CD4-positive, alpha-beta memory T cell (primary cell): ENCODE results near the gene MAP1LC3B2. TPM values are rescaled to one million over a fixed set of nuclear protein-coding genes. Genes with fewer than 3 reads are reported as not detected.
A peak's percentile ranks its signal among the peaks of the same experiment; 100 is the strongest.

ENCODE experiments used
- CTCF ChIA-PET: fragments of 350-600 bp; sonication (Branson Sonifier 250); formaldehyde crosslinking; loops from one replicate; lab custom pipeline; 2021; ENCODE audit warnings: inconsistent platforms; ENCODE audit not compliant: partially characterized antibody; lab: Charles Lee
- POLR2A ChIA-PET: fragments of 350-600 bp; sonication (Branson Sonifier 250); formaldehyde crosslinking; loops from one replicate; lab custom pipeline; 2021; ENCODE audit not compliant: partially characterized antibody; lab: Charles Lee
- DNase-seq, 5 donors: peaks; one replicate each; pipeline versions ENCODE4 v3.0.0 to v3.0.0-alpha.2; 2020 to 2022; ENCODE audit warnings: mixed read lengths in 1 of 5
- H3K27ac ChIP-seq: one replicate; pipeline ENCODE4 v1.7.0; 2013; ENCODE audit warnings: low read depth, low read length
- H3K27me3 ChIP-seq: 2 replicates; pipeline ENCODE4 v1.7.0; 2013; ENCODE audit warnings: mild to moderate bottlenecking, low read length, moderate library complexity; ENCODE audit not compliant: insufficient read depth
- H3K36me3 ChIP-seq: 2 replicates; pipeline ENCODE4 v1.7.0; 2013; ENCODE audit warnings: mild to moderate bottlenecking, low read length, moderate library complexity; ENCODE audit not compliant: insufficient read depth
- H3K4me1 ChIP-seq: 2 replicates; pipeline ENCODE4 v1.7.0; 2013; ENCODE audit warnings: mild to moderate bottlenecking, low read length, moderate library complexity; ENCODE audit not compliant: insufficient read depth
- H3K4me3 ChIP-seq, 2 donors: one replicate each; pipeline ENCODE4 v1.7.0; 2013; ENCODE audit warnings: low read length in 2 of 2, mild to moderate bottlenecking in 1 of 2
- H3K9me3 ChIP-seq, 2 donors: one replicate each; pipeline ENCODE4 v1.7.0; 2013; ENCODE audit warnings: low read length in 2 of 2, control low read depth in 1 of 2; ENCODE audit not compliant: control insufficient read depth in 1 of 2
- H3K27ac Mint-ChIP-seq, 7 donors: one replicate each; pipeline ENCODE4 v1.8.0; 2020 to 2021; ENCODE audit warnings: mixed read lengths in 7 of 7, mild to moderate bottlenecking in 6 of 7, inconsistent platforms in 3 of 7, moderate library complexity in 3 of 7
- H3K27me3 Mint-ChIP-seq, 2 donors: one replicate each; pipeline ENCODE4 v1.8.0; 2020 to 2021; ENCODE audit warnings: mixed read lengths in 2 of 2
- H3K36me3 Mint-ChIP-seq, 2 donors: one replicate each; pipeline ENCODE4 v1.8.0; 2020 to 2021; ENCODE audit warnings: mixed read lengths in 2 of 2, inconsistent platforms in 1 of 2, mild to moderate bottlenecking in 1 of 2
- H3K4me1 Mint-ChIP-seq, 4 donors: one replicate each; pipeline ENCODE4 v1.8.0; 2020 to 2021; ENCODE audit warnings: mixed read lengths in 4 of 4, mild to moderate bottlenecking in 1 of 4
- H3K4me3 Mint-ChIP-seq, 8 donors: one replicate each; pipeline ENCODE4 v1.8.0; 2020 to 2021; ENCODE audit warnings: mixed read lengths in 8 of 8, mild to moderate bottlenecking in 7 of 8, moderate library complexity in 6 of 8, inconsistent platforms in 3 of 8
- H3K9me3 Mint-ChIP-seq, 8 donors: one replicate each; pipeline ENCODE4 v1.8.0; 2020 to 2021; ENCODE audit warnings: mixed read lengths in 8 of 8, mild to moderate bottlenecking in 5 of 8, inconsistent platforms in 3 of 8, moderate library complexity in 1 of 8
- intact Hi-C: fragments of 100-400 bp; cut with micrococcal nuclease; formaldehyde crosslinking; loops from one replicate; pipeline ENCODE4 v1.15.1; 2023
- polyA plus RNA-seq, 2 donors: library from polyadenylated mRNA; unstranded; fragments of 300-500 nt; fragmentation: Illumina TruSeq; gene quantifications; one replicate each; pipeline ENCODE4 v1.2.3, GENCODE V29; 2021
- total RNA-seq, 2 experiments: library from RNA; stranded (reverse); gene quantifications; one replicate each; pipeline ENCODE4 v1.2.3, GENCODE V29; 2021

MAP1LC3B2 gene
- total and polyA plus RNA-seq, 4 experiments from 2014 or later, result 1.7 to 6.8 (median 3.6) TPM

- Histone ChIP-seq H3K27ac (no peak overlapping the region), H3K36me3 (no peaks in the 10 kb centered on the region), H3K4me1 (peaks cover 5% of the 10 kb centered on the region), H3K27me3 (no peaks in the 10 kb centered on the region), H3K9me3 (no peaks in the 10 kb centered on the region), H3K4me3 (no peak overlapping the region)
- no peak overlapping the region for H3K4me3 Mint-ChIP-seq
- no peak for DNase-seq
- peaks cover 0 to 5% (median 3%) of the 10 kb centered on the region in 4 donors for H3K4me1 Mint-ChIP-seq
- peaks cover 0 to 2% (median 0%) of the 10 kb centered on the region in 8 donors for H3K9me3 Mint-ChIP-seq
- peaks cover 3% of the 10 kb centered on the region in 2 donors for H3K27me3 Mint-ChIP-seq
- no peaks in the 10 kb centered on the region for H3K36me3 Mint-ChIP-seq
- POLR2A ChIA-PET, result no interaction called here
- CTCF ChIA-PET, result no interaction called here
- H3K27ac Mint-ChIP-seq, result no peak overlapping the region
- intact Hi-C loops, result no loop called here
Observed at GRCh38 chr12:116604178-116604895, 45.2 kb downstream of the MAP1LC3B2 start.

GRCh38 chr12:116604951-116605641, 45.9 kb downstream of the MAP1LC3B2 start:
- no peaks in the 10 kb centered on the region for H3K4me1 ChIP-seq
- H3K27ac ChIP-seq, result no peak overlapping the region
- intact Hi-C loops, result no loop called here
- H3K27me3 Mint-ChIP-seq, result peaks cover 3% of the 10 kb centered on the region in 2 donors
- no peak for DNase-seq
- peaks cover 0 to under 1% (median 0%) of the 10 kb centered on the region in 4 donors for H3K4me1 Mint-ChIP-seq
- CTCF ChIA-PET, result interaction anchor here (1.5 kb wide), 1 partner anchor 104 kb away, joined by 4 read pairs; no protein-coding TSS in a partner anchor
- no peak overlapping the region for H3K4me3 Mint-ChIP-seq
- no peak overlapping the region for H3K27ac Mint-ChIP-seq
- no peaks in the 10 kb centered on the region for H3K27me3 ChIP-seq
- H3K9me3 Mint-ChIP-seq, result peaks cover 0 to 2% (median 0%) of the 10 kb centered on the region in 8 donors
- H3K36me3 Mint-ChIP-seq, result no peaks in the 10 kb centered on the region
- no peaks in the 10 kb centered on the region for H3K9me3 ChIP-seq
- H3K36me3 ChIP-seq, result no peaks in the 10 kb centered on the region
- POLR2A ChIA-PET, result no interaction called here
- H3K4me3 ChIP-seq, result no peak overlapping the region

- ChIA-PET CTCF (interaction anchor here (1.3 to 1.5 kb wide), 3 partner anchors 9 to 102 kb away, joined by 4 to 5 read pairs (median 4); no protein-coding TSS in a partner anchor), POLR2A (no interaction called here)
Observed at GRCh38 chr12:116606397-116606796, 47.2 kb downstream of the MAP1LC3B2 start.

GRCh38 chr12:116607039-116607438, 47.9 kb downstream of the MAP1LC3B2 start:
- Histone ChIP-seq H3K4me3 (no peak overlapping the region), H3K27ac (no peak overlapping the region), H3K27me3 (no peaks in the 10 kb centered on the region), H3K9me3 (no peaks in the 10 kb centered on the region), H3K4me1 (no peaks in the 10 kb centered on the region), H3K36me3 (no peaks in the 10 kb centered on the region)
- Mint-ChIP-seq H3K9me3 (peaks cover 0 to 3% (median 0%) of the 10 kb centered on the region in 8 donors), H3K27ac (no peak overlapping the region), H3K4me3 (no peak overlapping the region), H3K4me1 (peaks cover 0 to 2% (median 0%) of the 10 kb centered on the region in 4 donors), H3K36me3 (no peaks in the 10 kb centered on the region), H3K27me3 (peaks cover 3% of the 10 kb centered on the region in 2 donors)
- intact Hi-C loops, result no loop called here
- ChIA-PET POLR2A (no interaction called here), CTCF (interaction anchor here (0.9 to 1.4 kb wide), 3 partner anchors 10 to 102 kb away, joined by 3 to 5 read pairs (median 4); no protein-coding TSS in a partner anchor)
- DNase-seq, result no peak

More at GRCh38 chr12:116606397-116606796, 47.2 kb downstream of the MAP1LC3B2 start:
- intact Hi-C loops, result no loop called here
- peaks cover 0 to 3% (median 0%) of the 10 kb centered on the region in 8 donors for H3K9me3 Mint-ChIP-seq
- H3K4me3 Mint-ChIP-seq, result no peak overlapping the region
- Histone ChIP-seq H3K36me3 (no peaks in the 10 kb centered on the region), H3K4me1 (no peaks in the 10 kb centered on the region), H3K27ac (no peak overlapping the region), H3K9me3 (no peaks in the 10 kb centered on the region), H3K4me3 (no peak overlapping the region), H3K27me3 (no peaks in the 10 kb centered on the region)
- no peak for DNase-seq
- H3K27ac Mint-ChIP-seq, result no peak overlapping the region
- peaks cover 3% of the 10 kb centered on the region in 2 donors for H3K27me3 Mint-ChIP-seq
- no peaks in the 10 kb centered on the region for H3K36me3 Mint-ChIP-seq
- peaks cover 0 to 2% (median 0%) of the 10 kb centered on the region in 4 donors for H3K4me1 Mint-ChIP-seq

- Histone ChIP-seq H3K36me3 (no peaks in the 10 kb centered on the region), H3K27ac (no peak overlapping the region), H3K4me3 (no peak overlapping the region), H3K9me3 (no peaks in the 10 kb centered on the region), H3K4me1 (no peaks in the 10 kb centered on the region), H3K27me3 (no peaks in the 10 kb centered on the region)
- H3K4me3 Mint-ChIP-seq, result no peak overlapping the region
- peak overlapping the region in 1 of 7 donors; percentile 26 for H3K27ac Mint-ChIP-seq
- POLR2A ChIA-PET, result no interaction called here
- peaks cover 0 to 2% (median 0%) of the 10 kb centered on the region in 4 donors for H3K4me1 Mint-ChIP-seq
- peaks cover 3% of the 10 kb centered on the region in 2 donors for H3K27me3 Mint-ChIP-seq
- H3K36me3 Mint-ChIP-seq, result no peaks in the 10 kb centered on the region
- peaks cover 0 to 3% (median 0%) of the 10 kb centered on the region in 8 donors for H3K9me3 Mint-ChIP-seq
- intact Hi-C loops, result no loop called here
- CTCF ChIA-PET, result interaction anchor here (0.7 to 1.7 kb wide), 8 partner anchors 121 to 626 kb away, joined by 3 to 8 read pairs (median 3); no protein-coding TSS in a partner anchor
- peak in 4 of 5 donors; percentile 11 to 23 (median 17) for DNase-seq
Observed at GRCh38 chr12:116609319-116610114, 50.3 kb downstream of the MAP1LC3B2 start.

- ChIA-PET CTCF (interaction anchor here (0.6 to 1.2 kb wide), 4 partner anchors 123 to 375 kb away, joined by 3 to 4 read pairs (median 4); no protein-coding TSS in a partner anchor), POLR2A (no interaction called here)
- Mint-ChIP-seq H3K4me3 (no peak overlapping the region), H3K4me1 (peaks cover 0 to 2% (median 0%) of the 10 kb centered on the region in 4 donors), H3K27ac (no peak overlapping the region), H3K9me3 (peaks cover 0 to 3% (median 0%) of the 10 kb centered on the region in 8 donors), H3K27me3 (peaks cover 0 to 3% of the 10 kb centered on the region in 2 donors), H3K36me3 (no peaks in the 10 kb centered on the region)
- intact Hi-C loops, result no loop called here
- H3K36me3 ChIP-seq, result no peaks in the 10 kb centered on the region
- no peak overlapping the region for H3K4me3 ChIP-seq
- no peak overlapping the region for H3K27ac ChIP-seq
- H3K9me3 ChIP-seq, result no peaks in the 10 kb centered on the region
- H3K27me3 ChIP-seq, result no peaks in the 10 kb centered on the region
- no peaks in the 10 kb centered on the region for H3K4me1 ChIP-seq
- DNase-seq, result no peak
Observed at GRCh38 chr12:116610971-116611541, 51.9 kb downstream of the MAP1LC3B2 start.
